GM12891 (cell line): Measurements from ENCODE around the gene GRIK4.

ENCODE experiments used
- PAX5 ChIP-seq: IDR thresholded peaks from 2 replicates; pipeline ENCODE4 v1.6.1; 2011; ENCODE audit warnings: low read length, moderate library complexity, mild to moderate bottlenecking; ENCODE audit not compliant: insufficient read depth, severe bottlenecking
- POLR2A ChIP-seq: IDR thresholded peaks from 2 replicates; pipeline ENCODE4 v1.6.1; 2011; ENCODE audit warnings: low read depth, low read length, control low read depth
- POLR2AphosphoS5 ChIP-seq: IDR thresholded peaks from 2 replicates; pipeline ENCODE4 v1.6.1; 2011; ENCODE audit warnings: low read depth, low read length, control low read depth
- POU2F2 ChIP-seq: IDR thresholded peaks from 2 replicates; pipeline ENCODE4 v1.6.1; 2011; ENCODE audit warnings: low read depth, mild to moderate bottlenecking, control low read depth, low read length, moderate library complexity
- SPI1 ChIP-seq: IDR thresholded peaks from 2 replicates; pipeline ENCODE4 v1.6.1; 2011; ENCODE audit warnings: low read depth, low read length, control low read depth
- TAF1 ChIP-seq: IDR thresholded peaks from 2 replicates; pipeline ENCODE4 v1.6.1; 2011; ENCODE audit warnings: low read depth, low read length, control low read depth

DNA sequence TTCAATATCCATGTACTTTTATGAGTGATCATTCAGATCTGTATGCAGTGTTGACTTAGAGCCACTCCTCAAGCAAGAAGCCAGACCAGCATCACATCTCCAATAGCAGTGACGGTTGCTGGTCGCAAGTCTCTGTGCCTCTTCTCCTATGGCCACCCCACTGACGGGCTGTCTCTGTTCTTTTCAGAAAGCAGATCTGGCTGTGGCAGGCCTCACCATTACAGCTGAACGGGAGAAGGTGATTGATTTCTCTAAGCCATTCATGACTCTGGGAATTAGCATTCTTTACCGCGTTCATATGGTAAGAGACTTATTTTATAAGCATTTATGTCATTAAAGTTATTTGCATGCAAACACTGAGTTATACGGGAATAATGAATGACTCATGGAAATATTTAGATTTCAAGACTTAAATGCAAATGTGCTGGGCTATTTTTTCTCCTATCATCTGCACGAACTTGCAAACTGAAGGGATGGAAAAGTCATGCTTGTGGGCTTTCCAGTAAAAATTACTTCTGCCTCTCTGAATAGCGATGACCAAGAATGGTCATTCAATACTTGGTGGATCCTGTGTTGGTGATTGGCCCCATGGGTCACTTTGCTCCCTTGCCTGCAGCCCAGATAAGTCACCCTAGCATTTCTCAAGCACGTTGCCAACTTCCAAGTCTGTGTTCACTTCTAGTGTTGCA lies 428.8 kb downstream of the GRIK4 start:
- TF ChIP-seq POLR2A: no peak
- TF ChIP-seq POLR2AphosphoS5: no peak
- no peak for TF ChIP-seq SPI1
- TF ChIP-seq TAF1: no peak
- TF ChIP-seq POU2F2: no peak
- no peak for TF ChIP-seq PAX5
